ENCODE measurements around the gene LRRC18.

The LRRC18 gene

GRCh38 chr10:48938990-48939536, 577 bp downstream of the LRRC18 start:
- Histone ChIP-seq H3K9ac (ENCODE audit: low read length) (no peak overlapping the region), H3K79me2 (ENCODE audit: insufficient read depth, low read length) (no peaks in the 10 kb centered on the region), H3F3A (ENCODE audit: insufficient read depth, low read length) (no peaks in the 10 kb centered on the region), H2AFZ (ENCODE audit: low read length) (no peak overlapping the region), H3K9me2 (ENCODE audit: low read depth, low read length) (no peaks in the 10 kb centered on the region), H3K4me3 (ENCODE audit: low read depth, low read length, poor library complexity, severe bottlenecking) (no peak overlapping the region), H3K27ac (ENCODE audit: low read depth, low read length, poor library complexity, severe bottlenecking) (no peak overlapping the region), H3K36me3 (ENCODE audit: insufficient read depth, low read length) (peaks cover 15% of the 10 kb centered on the region), H3K9me3 (ENCODE audit: low read length) (no peaks in the 10 kb centered on the region), H3K4me2 (ENCODE audit: low read length) (no peak overlapping the region), H4K20me1 (ENCODE audit: insufficient read depth, low read length) (no peaks in the 10 kb centered on the region), H3K4me1 (ENCODE audit: insufficient read depth, low read length, severe bottlenecking) (no peaks in the 10 kb centered on the region), H3K27me3 (ENCODE audit: insufficient read depth, low read length) (no peaks in the 10 kb centered on the region)
- TF ChIP-seq EZH2 (IDR thresholded peaks at IDR 0.05; ENCODE audit: borderline replicate concordance, low read length) (no peak), CTCF (IDR thresholded peaks at IDR 0.05; ENCODE audit: low read length) (no peak)

- Histone ChIP-seq H3K27me3 (ENCODE audit: insufficient read depth, low read length) (no peaks in the 10 kb centered on the region), H3K79me2 (ENCODE audit: insufficient read depth, low read length) (no peaks in the 10 kb centered on the region), H3K4me2 (ENCODE audit: low read length) (no peak overlapping the region), H3K36me3 (ENCODE audit: insufficient read depth, low read length) (peaks cover 11% of the 10 kb centered on the region; the same call in 1 of the 2 replicates), H3K9ac (ENCODE audit: low read length) (no peak overlapping the region), H3K9me3 (ENCODE audit: low read length) (no peaks in the 10 kb centered on the region), H4K20me1 (ENCODE audit: insufficient read depth, low read length) (no peaks in the 10 kb centered on the region), H3K4me1 (ENCODE audit: insufficient read depth, low read length, severe bottlenecking) (no peaks in the 10 kb centered on the region), H2AFZ (ENCODE audit: low read length) (no peak overlapping the region), H3K9me2 (ENCODE audit: low read depth, low read length) (no peaks in the 10 kb centered on the region), H3K27ac (ENCODE audit: low read depth, low read length, poor library complexity, severe bottlenecking) (no peak overlapping the region), H3F3A (ENCODE audit: insufficient read depth, low read length) (no peaks in the 10 kb centered on the region), H3K4me3 (ENCODE audit: low read depth, low read length, poor library complexity, severe bottlenecking) (no peak overlapping the region)
- TF ChIP-seq CTCF (IDR thresholded peaks at IDR 0.05; ENCODE audit: low read length) (no peak), EZH2 (IDR thresholded peaks at IDR 0.05; ENCODE audit: borderline replicate concordance, low read length) (no peak)
Observed at GRCh38 chr10:48938281-48938680, 1.4 kb downstream of the LRRC18 start.

DNA sequence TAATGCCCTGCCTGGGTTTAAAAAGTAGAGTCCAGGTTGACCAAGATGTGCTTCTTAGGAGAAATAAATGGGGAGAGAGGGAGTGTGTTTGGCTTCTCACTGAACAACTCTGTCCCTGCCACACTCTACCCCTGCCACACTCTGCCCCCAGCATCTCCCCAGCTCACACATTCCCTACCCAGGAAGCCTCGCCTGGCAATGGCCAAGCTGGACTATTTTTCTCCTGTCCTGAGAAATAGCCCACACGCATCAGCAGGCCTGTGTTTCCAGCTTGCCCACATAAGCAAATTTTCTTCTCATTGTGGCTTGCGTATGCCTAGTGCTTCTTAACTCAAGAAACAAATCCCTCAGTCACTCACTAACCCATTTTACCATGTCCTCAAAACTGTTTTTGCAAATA, 1.8 kb downstream of the LRRC18 start:
- Histone ChIP-seq H3K79me2 (ENCODE audit: insufficient read depth, low read length) (no peaks in the 10 kb centered on the region), H3K36me3 (ENCODE audit: insufficient read depth, low read length) (peaks cover 6% of the 10 kb centered on the region; the same call in 1 of the 2 replicates), H3K9me2 (ENCODE audit: low read depth, low read length) (no peaks in the 10 kb centered on the region), H4K20me1 (ENCODE audit: insufficient read depth, low read length) (no peaks in the 10 kb centered on the region), H2AFZ (ENCODE audit: low read length) (no peak overlapping the region), H3K4me2 (ENCODE audit: low read length) (no peak overlapping the region), H3K4me1 (ENCODE audit: insufficient read depth, low read length, severe bottlenecking) (no peaks in the 10 kb centered on the region), H3K9me3 (ENCODE audit: low read length) (no peaks in the 10 kb centered on the region), H3K4me3 (ENCODE audit: low read depth, low read length, poor library complexity, severe bottlenecking) (no peak overlapping the region), H3K27me3 (ENCODE audit: insufficient read depth, low read length) (no peaks in the 10 kb centered on the region), H3K27ac (ENCODE audit: low read depth, low read length, poor library complexity, severe bottlenecking) (no peak overlapping the region), H3F3A (ENCODE audit: insufficient read depth, low read length) (no peaks in the 10 kb centered on the region), H3K9ac (ENCODE audit: low read length) (no peak overlapping the region)
- TF ChIP-seq CTCF (IDR thresholded peaks at IDR 0.05; ENCODE audit: low read length) (no peak), EZH2 (IDR thresholded peaks at IDR 0.05; ENCODE audit: borderline replicate concordance, low read length) (no peak)

Data from OCI-LY1 (cell line).